Osteocyte (in vitro differentiated cells): Measurements from ENCODE around the gene OSBPL8. TPM values are rescaled to one million over a fixed set of nuclear protein-coding genes. Genes with fewer than 3 reads are reported as not detected.
A peak's percentile ranks its signal among the peaks of the same experiment; 100 is the strongest.

Source experiments
- DNase-seq: peaks from one replicate; pipeline ENCODE4 v3.0.0; 2021; ENCODE audit warnings: mixed read lengths; ENCODE audit not compliant: unreplicated experiment; ENCODE audit errors: extremely low spot score
- H3K27ac Mint-ChIP-seq: one replicate; pipeline ENCODE4 v1.8.0; 2021; ENCODE audit warnings: mild to moderate bottlenecking, mixed read lengths; ENCODE audit not compliant: unreplicated experiment
- H3K27me3 Mint-ChIP-seq: one replicate; pipeline ENCODE4 v1.8.0; 2021; ENCODE audit warnings: mixed read lengths; ENCODE audit not compliant: unreplicated experiment
- H3K36me3 Mint-ChIP-seq: one replicate; pipeline ENCODE4 v1.8.0; 2021; ENCODE audit warnings: mixed read lengths; ENCODE audit not compliant: unreplicated experiment
- H3K4me1 Mint-ChIP-seq: one replicate; pipeline ENCODE4 v1.8.0; 2021; ENCODE audit warnings: mixed read lengths; ENCODE audit not compliant: unreplicated experiment
- H3K4me3 Mint-ChIP-seq: one replicate; pipeline ENCODE4 v1.8.0; 2021; ENCODE audit warnings: mild to moderate bottlenecking, moderate library complexity, mixed read lengths; ENCODE audit not compliant: unreplicated experiment
- H3K9me3 Mint-ChIP-seq: one replicate; pipeline ENCODE4 v1.8.0; 2021; ENCODE audit warnings: mixed read lengths; ENCODE audit not compliant: unreplicated experiment
- total RNA-seq: library from RNA; stranded (reverse); gene quantifications from 2 replicates; pipeline ENCODE4 v1.2.1, GENCODE V29; 2021
- TF ChIP-seq, protein P1 (sequence below): fragments of 200-600 bp; sonication (generic); IDR thresholded peaks from 2 replicates; pipeline ENCODE4 v1.5.0; 2021; ENCODE audit warnings: antibody characterized with exemption, mild to moderate bottlenecking, moderate library complexity

OSBPL8 gene
- total RNA-seq, 1 donor from 2014 or later: 87.8 TPM

DNA sequence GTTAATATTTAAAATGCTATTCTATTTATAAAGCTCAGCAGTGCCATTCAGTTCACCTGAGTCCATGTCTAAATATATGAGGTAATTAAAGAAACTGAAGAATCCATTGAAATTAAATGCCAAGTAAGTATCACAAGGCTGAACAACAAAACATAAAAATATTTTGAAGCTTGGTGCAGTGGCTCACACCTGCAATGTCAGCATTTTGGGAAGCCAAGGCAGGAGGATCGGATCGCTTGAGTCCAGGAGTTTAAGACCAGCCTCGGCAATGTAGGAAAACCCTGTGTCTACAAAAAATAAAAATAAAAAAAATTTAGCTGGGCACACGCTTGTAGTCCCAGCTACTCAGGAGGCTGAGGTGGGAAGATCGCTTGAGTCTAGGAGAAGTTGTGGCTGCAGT, 101.8 kb downstream of the OSBPL8 start:
- Mint-ChIP-seq H3K36me3 (no peaks in the 10 kb centered on the region), H3K9me3 (no peaks in the 10 kb centered on the region), H3K27me3 (no peaks in the 10 kb centered on the region), H3K27ac (no peak overlapping the region), H3K4me3 (no peak overlapping the region), H3K4me1 (peaks cover 27% of the 10 kb centered on the region)
- no peak for DNase-seq
- TF ChIP-seq, protein P1, sequence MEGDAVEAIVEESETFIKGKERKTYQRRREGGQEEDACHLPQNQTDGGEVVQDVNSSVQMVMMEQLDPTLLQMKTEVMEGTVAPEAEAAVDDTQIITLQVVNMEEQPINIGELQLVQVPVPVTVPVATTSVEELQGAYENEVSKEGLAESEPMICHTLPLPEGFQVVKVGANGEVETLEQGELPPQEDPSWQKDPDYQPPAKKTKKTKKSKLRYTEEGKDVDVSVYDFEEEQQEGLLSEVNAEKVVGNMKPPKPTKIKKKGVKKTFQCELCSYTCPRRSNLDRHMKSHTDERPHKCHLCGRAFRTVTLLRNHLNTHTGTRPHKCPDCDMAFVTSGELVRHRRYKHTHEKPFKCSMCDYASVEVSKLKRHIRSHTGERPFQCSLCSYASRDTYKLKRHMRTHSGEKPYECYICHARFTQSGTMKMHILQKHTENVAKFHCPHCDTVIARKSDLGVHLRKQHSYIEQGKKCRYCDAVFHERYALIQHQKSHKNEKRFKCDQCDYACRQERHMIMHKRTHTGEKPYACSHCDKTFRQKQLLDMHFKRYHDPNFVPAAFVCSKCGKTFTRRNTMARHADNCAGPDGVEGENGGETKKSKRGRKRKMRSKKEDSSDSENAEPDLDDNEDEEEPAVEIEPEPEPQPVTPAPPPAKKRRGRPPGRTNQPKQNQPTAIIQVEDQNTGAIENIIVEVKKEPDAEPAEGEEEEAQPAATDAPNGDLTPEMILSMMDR: no peak

DNA sequence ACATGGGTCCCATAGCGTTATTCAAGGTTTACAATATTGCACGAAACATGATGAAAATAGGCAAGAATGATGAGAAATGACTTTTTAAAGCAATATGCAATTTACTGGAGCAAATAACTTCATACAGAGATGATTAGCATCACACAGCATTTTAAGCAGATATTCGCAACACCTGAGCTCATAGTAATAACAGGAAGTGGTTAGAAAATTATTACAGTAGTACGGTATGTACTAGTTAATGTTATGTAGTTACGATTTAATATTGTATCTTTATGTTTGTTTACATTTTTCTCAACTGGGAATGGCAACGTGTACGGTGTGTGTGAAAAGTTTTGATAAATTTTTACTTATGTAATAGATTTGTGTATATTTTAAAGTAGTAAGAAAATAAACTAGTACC, 102.6 kb downstream of the OSBPL8 start:
- TF ChIP-seq, protein P1: no peak
- Mint-ChIP-seq H3K4me1 (peaks cover 19% of the 10 kb centered on the region), H3K27ac (no peak overlapping the region)

DNA sequence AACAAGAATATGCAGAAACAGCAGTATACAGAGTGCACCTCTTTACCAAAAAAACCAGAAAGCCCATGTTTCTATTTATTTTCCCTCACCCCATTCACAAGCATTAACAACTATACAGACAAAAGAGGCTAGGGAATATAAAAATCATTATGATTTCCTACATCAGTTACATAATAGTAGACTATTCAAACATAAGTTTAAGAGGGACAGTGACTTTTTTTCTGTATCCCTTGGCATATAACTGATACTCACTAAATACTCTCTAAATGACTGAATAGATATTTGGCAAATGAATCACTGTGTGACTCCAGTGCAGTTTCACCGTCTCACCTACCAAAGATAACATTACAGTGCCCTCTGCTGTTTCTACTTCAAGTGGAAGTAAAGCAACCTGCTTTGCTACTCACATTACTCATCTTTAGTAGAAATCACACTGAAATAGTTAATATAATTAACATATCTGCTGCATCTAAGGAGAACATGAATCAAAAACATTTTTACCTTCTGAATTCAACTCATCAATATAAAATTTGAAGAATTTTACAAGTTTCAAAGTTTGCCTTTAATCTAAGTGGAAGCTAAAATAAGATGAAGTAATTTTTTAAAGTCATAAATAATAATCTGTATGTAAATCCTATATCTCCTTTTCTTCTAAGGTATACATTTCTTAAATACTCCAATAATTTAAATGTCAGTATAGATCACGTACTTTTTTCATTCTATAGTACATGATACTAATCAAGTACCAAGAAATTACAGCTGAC, 103.8 kb downstream of the OSBPL8 start:
- H3K36me3 Mint-ChIP-seq: peaks cover 3% of the 10 kb centered on the region
- H3K4me1 Mint-ChIP-seq: peaks cover 15% of the 10 kb centered on the region
- no peaks in the 10 kb centered on the region for H3K9me3 Mint-ChIP-seq
- H3K27ac Mint-ChIP-seq: peak overlapping the region; percentile 25
- TF ChIP-seq, protein P1: peak; percentile 74
- no peaks in the 10 kb centered on the region for H3K27me3 Mint-ChIP-seq
- no peak overlapping the region for H3K4me3 Mint-ChIP-seq
- no peak for DNase-seq

More for the DNA sequence above, 102.6 kb downstream of the OSBPL8 start:
- Mint-ChIP-seq H3K9me3 (no peaks in the 10 kb centered on the region), H3K4me3 (no peak overlapping the region), H3K27me3 (no peaks in the 10 kb centered on the region), H3K36me3 (no peaks in the 10 kb centered on the region)
- no peak for DNase-seq

DNA sequence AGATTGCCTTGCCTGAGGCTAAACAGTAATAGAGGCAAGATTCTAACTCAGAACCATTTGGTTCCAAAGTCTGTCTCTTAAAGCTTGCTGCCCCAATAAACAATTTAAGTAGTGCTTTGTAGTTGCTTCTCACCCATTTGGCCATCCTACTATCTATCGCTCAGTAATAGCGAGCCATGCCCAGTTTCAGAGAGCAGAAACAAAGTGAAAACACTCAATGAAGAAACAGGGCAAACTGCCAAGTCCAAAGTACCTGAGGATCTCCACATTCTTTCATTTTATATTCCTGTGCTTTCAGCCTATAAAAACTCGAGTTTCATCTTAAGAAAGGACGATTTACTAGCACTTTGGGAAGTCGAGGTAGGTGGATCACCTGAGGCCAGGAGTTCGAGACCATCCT, 108.0 kb downstream of the OSBPL8 start:
- no peaks in the 10 kb centered on the region for H3K27me3 Mint-ChIP-seq
- peaks cover 16% of the 10 kb centered on the region for H3K36me3 Mint-ChIP-seq
- no peak for DNase-seq
- no peak overlapping the region for H3K4me3 Mint-ChIP-seq
- H3K27ac Mint-ChIP-seq: no peak overlapping the region
- H3K4me1 Mint-ChIP-seq: peaks cover 20% of the 10 kb centered on the region
- H3K9me3 Mint-ChIP-seq: peaks cover 7% of the 10 kb centered on the region
- TF ChIP-seq, protein P1: no peak

DNA sequence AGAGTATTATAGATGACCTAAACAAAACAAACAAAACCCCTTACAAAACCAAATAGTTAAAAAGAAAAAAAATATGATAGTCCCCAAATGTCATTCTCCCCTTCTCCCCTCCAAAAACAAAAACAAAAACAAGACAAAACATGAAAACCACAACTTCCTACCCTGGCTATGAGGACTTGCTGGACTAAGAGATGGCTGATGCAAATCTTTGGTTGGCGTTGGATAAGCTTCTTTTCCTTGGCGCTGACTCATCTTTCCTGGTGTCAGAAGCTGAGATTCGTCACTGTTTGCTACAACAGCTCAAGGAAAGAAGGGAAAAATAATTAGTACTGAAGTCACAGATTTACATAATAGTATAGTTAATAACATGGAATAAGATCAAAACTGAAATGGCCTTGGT, 108.9 kb downstream of the OSBPL8 start:
- Mint-ChIP-seq H3K27ac (peak overlapping the region; percentile 83), H3K9me3 (peaks cover 7% of the 10 kb centered on the region), H3K4me1 (peaks cover 18% of the 10 kb centered on the region), H3K36me3 (peaks cover 16% of the 10 kb centered on the region), H3K27me3 (no peaks in the 10 kb centered on the region), H3K4me3 (no peak overlapping the region)
- TF ChIP-seq, protein P1: no peak
- DNase-seq: no peak
